HEK293T (cell line): Measurements from ENCODE around the gene PRR15L.
"Not testable (repeated sequence)": the region's sequence is repeated elsewhere in the genome, so short reads cannot be mapped to it uniquely, and the experiment has no call there.

Experiments
- CTCF ChIA-PET: fragments of 350-600 bp; formaldehyde crosslinking; extraction: SDS; loops from one replicate; lab custom pipeline; 2021; ENCODE audit warnings: antibody characterized with exemption, inconsistent platforms; lab: Yijun Ruan, JAX
- POLR2A ChIA-PET: fragments of 350-600 bp; formaldehyde crosslinking; extraction: SDS; loops from one replicate; lab custom pipeline; 2020; ENCODE audit warnings: antibody characterized with exemption, inconsistent platforms; lab: Yijun Ruan, JAX
- DNase-seq: peaks from one replicate; pipeline ENCODE4 v3.0.0; 2012; ENCODE audit warnings: mixed read lengths; ENCODE audit errors: extremely low spot score
- ARNT ChIP-seq: fragments of 450-650 bp; IDR thresholded peaks from 2 replicates; pipeline ENCODE4 v1.6.1; 2017; ENCODE audit warnings: mild to moderate bottlenecking
- BHLHE40 ChIP-seq: fragments of 450-650 bp; IDR thresholded peaks from 2 replicates; pipeline ENCODE4 v1.6.1; 2016; ENCODE audit warnings: mild to moderate bottlenecking, moderate library complexity, borderline replicate concordance
- CTBP1 ChIP-seq: fragments of 450-650 bp; IDR thresholded peaks from 2 replicates; pipeline ENCODE4 v1.6.1; 2016; ENCODE audit warnings: borderline replicate concordance
- ELF4 ChIP-seq: fragments of 450-650 bp; IDR thresholded peaks from 2 replicates; pipeline ENCODE4 v1.6.1; 2017; ENCODE audit warnings: antibody characterized with exemption
- FOXA1 ChIP-seq: fragments of 450-650 bp; IDR thresholded peaks from 2 replicates; pipeline ENCODE4 v1.6.1; 2016; ENCODE audit warnings: mild to moderate bottlenecking
- FOXK2 ChIP-seq: fragments of 450-650 bp; IDR thresholded peaks from 2 replicates; pipeline ENCODE4 v1.6.1; 2016; ENCODE audit warnings: mild to moderate bottlenecking
- FOXM1 ChIP-seq: fragments of 450-650 bp; IDR thresholded peaks from 2 replicates; pipeline ENCODE4 v1.6.1; 2017; ENCODE audit warnings: mild to moderate bottlenecking, borderline replicate concordance
- HDGF ChIP-seq: fragments of 450-650 bp; IDR thresholded peaks from 2 replicates; pipeline ENCODE4 v1.6.1; 2017; ENCODE audit warnings: antibody characterized with exemption, borderline replicate concordance
- L3MBTL2 ChIP-seq: fragments of 450-650 bp; conservative IDR thresholded peaks from 2 replicates; pipeline ENCODE4 v1.6.1; 2016; ENCODE audit warnings: mild to moderate bottlenecking
- LEF1 ChIP-seq: fragments of 450-650 bp; IDR thresholded peaks from 2 replicates; pipeline ENCODE4 v1.6.1; 2017; ENCODE audit warnings: mild to moderate bottlenecking, borderline replicate concordance
- NFRKB ChIP-seq: fragments of 450-650 bp; IDR thresholded peaks from 2 replicates; pipeline ENCODE4 v1.6.1; 2016; ENCODE audit warnings: mild to moderate bottlenecking, moderate library complexity
- PKNOX1 ChIP-seq: fragments of 450-650 bp; IDR thresholded peaks from 2 replicates; pipeline ENCODE4 v1.6.1; 2016
- SP1 ChIP-seq: fragments of 450-650 bp; IDR thresholded peaks from 2 replicates; pipeline ENCODE4 v1.6.1; 2017
- SUZ12 ChIP-seq: fragments of 450-650 bp; IDR thresholded peaks from 2 replicates; pipeline ENCODE4 v1.6.1; 2016; ENCODE audit warnings: mild to moderate bottlenecking
- TARDBP ChIP-seq: fragments of 450-650 bp; IDR thresholded peaks from 2 replicates; pipeline ENCODE4 v1.6.1; 2016
- ZNF384 ChIP-seq: fragments of 450-650 bp; IDR thresholded peaks from 2 replicates; pipeline ENCODE4 v1.6.1; 2016

The PRR15L gene

GRCh38 chr17:48002266-48002915 lies 44.7 kb upstream of the PRR15L start:
- CTCF ChIA-PET, result interaction anchor here (1.1 kb wide), 1 partner anchor 9 kb away, joined by 5 read pairs; no protein-coding TSS in a partner anchor
- POLR2A ChIA-PET, result interaction anchor here (1.7 kb wide), 1 partner anchor 10 kb away, joined by 5 read pairs; no protein-coding TSS in a partner anchor
- no peak for TF ChIP-seq FOXM1
- TF ChIP-seq TARDBP, result no peak
- TF ChIP-seq CTBP1, result no peak
- no peak for TF ChIP-seq ZNF384
- TF ChIP-seq L3MBTL2, result no peak
- TF ChIP-seq HDGF, result no peak
- no peak for TF ChIP-seq PKNOX1
- no peak for TF ChIP-seq SUZ12
- no peak for TF ChIP-seq ARNT
- TF ChIP-seq BHLHE40, result no peak
- TF ChIP-seq SP1, result no peak
- no peak for TF ChIP-seq LEF1
- no peak for DNase-seq

- DNase-seq, POLR2A ChIA-PET, CTCF ChIA-PET: not testable (repeated sequence)
Measured at GRCh38 chr17:48001657-48002056, 44.0 kb upstream of the PRR15L start.

- TF ChIP-seq FOXM1, result no peak
- no peak for TF ChIP-seq L3MBTL2
- TF ChIP-seq ARNT, result no peak
- no peak for TF ChIP-seq LEF1
- TF ChIP-seq FOXK2, result no peak
- TF ChIP-seq NFRKB, result no peak
- TF ChIP-seq CTBP1, result no peak
- no peak for TF ChIP-seq BHLHE40
- no peak for TF ChIP-seq PKNOX1
- no peak; the same call in 1 of the 2 replicates for TF ChIP-seq ZNF384
- TF ChIP-seq SUZ12, result no peak
- no peak for TF ChIP-seq FOXA1
- TF ChIP-seq SP1, result no peak
- no peak for TF ChIP-seq HDGF
- TF ChIP-seq TARDBP, result no peak
- DNase-seq, result no peak
- POLR2A ChIA-PET, result interaction anchor here (1.2 kb wide), 1 partner anchor 25 kb away, joined by 3 read pairs; no protein-coding TSS in a partner anchor
Measured at GRCh38 chr17:48001197-48001596, 43.5 kb upstream of the PRR15L start.

GRCh38 chr17:47999582-47999981 lies 41.9 kb upstream of the PRR15L start:
- ChIA-PET POLR2A (interaction anchor here (1.4 kb wide), 1 partner anchor 9 kb away, joined by 4 read pairs; no protein-coding TSS in a partner anchor), CTCF (interaction anchor here (0.7 to 1.1 kb wide), 5 partner anchors 15 to 52 kb away, joined by 3 to 4 read pairs (median 3); partner anchors contain the start of gene CDK5RAP3)
- DNase-seq, result no peak
- TF ChIP-seq ZNF384, result no peak
- no peak for TF ChIP-seq PKNOX1
- no peak for TF ChIP-seq TARDBP
- no peak for TF ChIP-seq FOXK2
- no peak for TF ChIP-seq L3MBTL2
- TF ChIP-seq NFRKB, result no peak
- TF ChIP-seq FOXA1, result no peak

More at GRCh38 chr17:48001197-48001596, 43.5 kb upstream of the PRR15L start:
- CTCF ChIA-PET, result no interaction called here

GRCh38 chr17:47998044-47998443 lies 40.4 kb upstream of the PRR15L start:
- TF ChIP-seq ELF4, result no peak
- no peak for TF ChIP-seq CTBP1
- no peak for TF ChIP-seq SUZ12
- no peak for TF ChIP-seq FOXM1
- TF ChIP-seq PKNOX1, result no peak
- TF ChIP-seq FOXK2, result no peak
- no peak for TF ChIP-seq HDGF
- no peak for TF ChIP-seq BHLHE40
- TF ChIP-seq FOXA1, result no peak
- no peak for TF ChIP-seq ARNT
- no peak for TF ChIP-seq LEF1
- TF ChIP-seq SP1, result no peak
- TF ChIP-seq L3MBTL2, result no peak
- no peak for TF ChIP-seq ZNF384
- no peak for TF ChIP-seq TARDBP
- no peak for TF ChIP-seq NFRKB
- CTCF ChIA-PET, result no interaction called here
- POLR2A ChIA-PET, result no interaction called here
- DNase-seq, result no peak

- no peak for DNase-seq
- TF ChIP-seq PKNOX1, result no peak
- TF ChIP-seq SP1, result no peak
- no peak for TF ChIP-seq HDGF
- no peak for TF ChIP-seq ELF4
- no peak for TF ChIP-seq TARDBP
- TF ChIP-seq BHLHE40, result no peak
- POLR2A ChIA-PET, result no interaction called here
- CTCF ChIA-PET, result no interaction called here
Measured at GRCh38 chr17:47997586-47997985, 39.9 kb upstream of the PRR15L start.
